OCI-LY3 (cell line): ENCODE measurements around the gene TATDN2.
A peak's percentile ranks its signal among the peaks of the same experiment; 100 is the strongest.
"Not testable (repeated sequence)": the region's sequence is repeated elsewhere in the genome, so short reads cannot be mapped to it uniquely, and the experiment has no call there.

Source experiments
- H2AFZ ChIP-seq: fragments of 200-600, 300-600 bp; shearing (Covaris generic); 2 replicates; pipeline ENCODE4 v1.6.0; 2014; ENCODE audit warnings: antibody characterized with exemption, low read depth, low read length
- H3K27ac ChIP-seq: fragments of 200-600, 300-600 bp; sonication (generic); 2 replicates; pipeline ENCODE4 v1.5.1; 2014; ENCODE audit warnings: mild to moderate bottlenecking, low read length, moderate library complexity, mixed read lengths
- H3K27me3 ChIP-seq: fragments of 200-600, 300-600 bp; sonication (generic); 2 replicates; pipeline ENCODE4 v1.6.1; 2014; ENCODE audit warnings: low read depth, low read length, mixed read lengths
- H3K36me3 ChIP-seq: fragments of 200-600, 300-600 bp; sonication (generic); replicated peaks from 2 replicates; pipeline ENCODE3; 2014; ENCODE audit warnings: low read depth, low read length, mixed read lengths
- H3K4me1 ChIP-seq: fragments of 300-600, 200-600 bp; sonication (generic); 2 replicates; pipeline ENCODE4 v1.6.1; 2014; ENCODE audit warnings: low read length, mixed read lengths
- H3K4me2 ChIP-seq: fragments of 200-600, 300-600 bp; sonication (generic); 2 replicates; pipeline ENCODE4 v1.6.1; 2014; ENCODE audit warnings: low read length, mixed read lengths
- H3K4me3 ChIP-seq: fragments of 300-600, 200-600 bp; sonication (generic); 2 replicates; pipeline ENCODE4 v1.5.1; 2014; ENCODE audit warnings: antibody characterized with exemption, mild to moderate bottlenecking, low read length, moderate library complexity
- H3K79me2 ChIP-seq: fragments of 300-600, 200-600 bp; shearing (Covaris generic); 2 replicates; pipeline ENCODE4 v1.6.1; 2014; ENCODE audit warnings: mild to moderate bottlenecking, low read length, mixed read lengths
- H3K9ac ChIP-seq: fragments of 300-600, 200-600 bp; shearing (Covaris generic); 2 replicates; pipeline ENCODE4 v1.6.0; 2014; ENCODE audit warnings: mild to moderate bottlenecking, low read length, moderate library complexity
- H3K9me3 ChIP-seq: fragments of 200-600, 300-600 bp; shearing (Covaris generic); 2 replicates; pipeline ENCODE4 v1.6.1; 2014; ENCODE audit warnings: low read length, mixed read lengths; ENCODE audit not compliant: insufficient read depth
- H4K20me1 ChIP-seq: fragments of 200-600, 300-600 bp; sonication (generic); 2 replicates; pipeline ENCODE4 v1.6.1; 2016; ENCODE audit warnings: low read length, mixed read lengths; ENCODE audit not compliant: insufficient read depth
- EZH2phosphoT487 ChIP-seq: fragments of 200-600 bp; shearing (Covaris generic); IDR thresholded peaks from 2 replicates; pipeline ENCODE4 v1.6.1; 2018; ENCODE audit warnings: antibody characterized with exemption, mixed run types, low read depth
- TF ChIP-seq, protein P1 (sequence below): fragments of 200-600, 300-600 bp; sonication (generic); IDR thresholded peaks from 2 replicates; pipeline ENCODE4 v1.5.1; 2014; ENCODE audit warnings: antibody characterized with exemption, low read length, low read depth

Gene TATDN2

GRCh38 chr3:10260211-10260701 lies 12.0 kb downstream of the TATDN2 start:
- H3K27me3 ChIP-seq, result no peaks in the 10 kb centered on the region
- peaks cover 47% of the 10 kb centered on the region for H3K36me3 ChIP-seq
- TF ChIP-seq EZH2phosphoT487, result no peak
- TF ChIP-seq, protein P1, sequence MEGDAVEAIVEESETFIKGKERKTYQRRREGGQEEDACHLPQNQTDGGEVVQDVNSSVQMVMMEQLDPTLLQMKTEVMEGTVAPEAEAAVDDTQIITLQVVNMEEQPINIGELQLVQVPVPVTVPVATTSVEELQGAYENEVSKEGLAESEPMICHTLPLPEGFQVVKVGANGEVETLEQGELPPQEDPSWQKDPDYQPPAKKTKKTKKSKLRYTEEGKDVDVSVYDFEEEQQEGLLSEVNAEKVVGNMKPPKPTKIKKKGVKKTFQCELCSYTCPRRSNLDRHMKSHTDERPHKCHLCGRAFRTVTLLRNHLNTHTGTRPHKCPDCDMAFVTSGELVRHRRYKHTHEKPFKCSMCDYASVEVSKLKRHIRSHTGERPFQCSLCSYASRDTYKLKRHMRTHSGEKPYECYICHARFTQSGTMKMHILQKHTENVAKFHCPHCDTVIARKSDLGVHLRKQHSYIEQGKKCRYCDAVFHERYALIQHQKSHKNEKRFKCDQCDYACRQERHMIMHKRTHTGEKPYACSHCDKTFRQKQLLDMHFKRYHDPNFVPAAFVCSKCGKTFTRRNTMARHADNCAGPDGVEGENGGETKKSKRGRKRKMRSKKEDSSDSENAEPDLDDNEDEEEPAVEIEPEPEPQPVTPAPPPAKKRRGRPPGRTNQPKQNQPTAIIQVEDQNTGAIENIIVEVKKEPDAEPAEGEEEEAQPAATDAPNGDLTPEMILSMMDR, result no peak
- no peak overlapping the region for H3K4me2 ChIP-seq
- no peak overlapping the region for H3K4me3 ChIP-seq
- no peak overlapping the region for H3K9ac ChIP-seq
- H3K9me3 ChIP-seq, result no peaks in the 10 kb centered on the region
- H2AFZ ChIP-seq, result no peak overlapping the region
- no peaks in the 10 kb centered on the region for H3K4me1 ChIP-seq
- H3K79me2 ChIP-seq, result peaks cover 76% of the 10 kb centered on the region
- H3K27ac ChIP-seq, result no peak overlapping the region
- H4K20me1 ChIP-seq, result peaks cover 21% of the 10 kb centered on the region

DNA sequence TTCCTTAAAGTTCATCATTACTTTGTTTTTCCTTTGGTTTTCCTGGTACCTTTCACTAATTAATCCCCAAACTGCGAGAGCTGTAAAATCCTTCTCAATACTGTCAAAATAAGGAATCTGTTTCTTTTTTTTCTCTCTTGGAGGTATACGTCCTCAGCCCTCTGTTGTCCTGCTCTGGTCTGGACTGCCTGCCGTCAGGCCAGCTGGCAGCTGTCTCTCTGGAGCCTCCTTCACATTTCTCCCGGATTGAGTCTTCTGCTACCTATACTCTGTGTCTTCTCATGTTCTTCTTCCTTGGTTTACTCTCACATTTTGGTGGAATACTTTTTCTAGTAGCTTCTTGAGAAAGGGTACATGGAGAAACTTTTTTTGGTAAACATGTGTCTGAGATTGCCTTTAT lies 13.8 kb downstream of the TATDN2 start:
- Histone ChIP-seq H3K9ac (no peak overlapping the region), H2AFZ (no peak overlapping the region), H3K9me3 (no peaks in the 10 kb centered on the region), H4K20me1 (peaks cover 30% of the 10 kb centered on the region), H3K27me3 (no peaks in the 10 kb centered on the region), H3K4me2 (no peak overlapping the region), H3K4me3 (no peak overlapping the region), H3K27ac (no peak overlapping the region), H3K36me3 (peaks cover 45% of the 10 kb centered on the region), H3K4me1 (no peaks in the 10 kb centered on the region), H3K79me2 (peaks cover 74% of the 10 kb centered on the region)
- no peak for TF ChIP-seq EZH2phosphoT487
- TF ChIP-seq, protein P1, result no peak

- Histone ChIP-seq H3K79me2 (peaks cover 85% of the 10 kb centered on the region), H3K36me3 (peaks cover 54% of the 10 kb centered on the region), H3K27ac (no peak overlapping the region), H3K4me3 (no peak overlapping the region), H2AFZ (no peak overlapping the region), H3K4me1 (no peaks in the 10 kb centered on the region), H3K9me3 (no peaks in the 10 kb centered on the region), H3K4me2 (no peak overlapping the region), H4K20me1 (peaks cover 39% of the 10 kb centered on the region), H3K27me3 (no peaks in the 10 kb centered on the region), H3K9ac (no peak overlapping the region)
- no peak for TF ChIP-seq EZH2phosphoT487
- TF ChIP-seq, protein P1, result peak; percentile 24; the same call in 1 of the 2 replicates
Measured at GRCh38 chr3:10263646-10264363, 15.5 kb downstream of the TATDN2 start.

DNA sequence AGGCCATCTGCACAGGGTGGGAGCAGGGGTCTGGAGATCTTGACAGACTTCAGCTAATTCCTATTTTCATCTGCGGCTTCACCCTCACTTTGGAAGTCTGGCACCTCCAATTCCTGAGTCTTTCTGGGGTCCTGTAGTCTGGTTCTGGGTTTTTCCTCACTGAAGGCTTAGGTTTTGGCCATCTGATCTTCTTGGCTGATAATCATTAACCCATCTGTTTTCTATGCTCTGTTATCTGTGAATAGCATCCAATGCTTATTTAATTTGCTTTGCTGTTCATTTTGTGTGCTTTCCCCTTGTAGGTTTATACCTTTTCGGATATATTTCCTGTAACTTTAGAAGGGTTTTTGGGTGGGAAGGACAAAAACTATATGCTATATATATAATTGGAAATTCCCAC lies 17.6 kb downstream of the TATDN2 start:
- peaks cover 87% of the 10 kb centered on the region for H3K79me2 ChIP-seq
- H3K9ac ChIP-seq, result no peak overlapping the region

GRCh38 chr3:10266936-10267335 lies 18.7 kb downstream of the TATDN2 start:
- not testable (repeated sequence) for H3K4me1 ChIP-seq, H2AFZ ChIP-seq, H3K4me2 ChIP-seq, H3K9me3 ChIP-seq, H3K27ac ChIP-seq, H3K27me3 ChIP-seq, H3K9ac ChIP-seq, H3K4me3 ChIP-seq
- peaks cover 90% of the 10 kb centered on the region for H3K79me2 ChIP-seq
- H3K36me3 ChIP-seq, result peaks cover 54% of the 10 kb centered on the region
- H4K20me1 ChIP-seq, result peaks cover 41% of the 10 kb centered on the region

More for the DNA sequence above, 17.6 kb downstream of the TATDN2 start:
- peaks cover 57% of the 10 kb centered on the region for H3K36me3 ChIP-seq
- H3K4me1 ChIP-seq, result no peaks in the 10 kb centered on the region
- H2AFZ ChIP-seq, result no peak overlapping the region
- no peak overlapping the region for H3K4me2 ChIP-seq
- TF ChIP-seq EZH2phosphoT487, result no peak
- TF ChIP-seq, protein P1, result no peak
- H3K9me3 ChIP-seq, result no peaks in the 10 kb centered on the region
- no peak overlapping the region for H3K4me3 ChIP-seq
- H3K27me3 ChIP-seq, result no peaks in the 10 kb centered on the region
- peaks cover 44% of the 10 kb centered on the region for H4K20me1 ChIP-seq
- no peak overlapping the region for H3K27ac ChIP-seq
